ENCODE measurements around the gene LRP1-AS. TPM values are rescaled to one million over a fixed set of nuclear protein-coding genes. Genes with fewer than 3 reads are reported as not detected.

LRP1-AS gene
- total and polyA plus RNA-seq, 10 of the 15 experiments (the other 5 are each of a cell fraction or from before 2014, with no cell fraction given): not detected

GRCh38 chr12:57160040-57160439, 12.6 kb upstream of the LRP1-AS start:
- H3K36me3 ChIP-seq (ENCODE audit: control insufficient read depth in 2 of 2, insufficient read depth in 2 of 2, low read length in 1 of 2): no peaks in the 10 kb centered on the region
- DNase-seq (ENCODE audit: low read depth, low spot score) (no peak), FAIRE-seq (no peak), ATAC-seq (no peak)
- intact Hi-C loops (cut with micrococcal nuclease; ENCODE audit: unreplicated experiment) (no loop called here), in situ Hi-C loops (cut with MboI) (no loop called here)
- H3K27me3 ChIP-seq (replicated peaks in 1 of 2; ENCODE audit: control insufficient read depth in 2 of 2, insufficient read depth in 2 of 2, low read length in 1 of 2): no peaks in the 10 kb centered on the region
- ChIA-PET SMC1A (ENCODE audit: uncharacterized antibody, unreplicated experiment) (no interaction called here), CTCF (no interaction called here), POLR2A (no interaction called here), RAD21 (ENCODE audit: unreplicated experiment) (no interaction called here)
- H2AFZ ChIP-seq (ENCODE audit: control insufficient read depth, low read depth, low read length): no peak overlapping the region
- H3K9me3 ChIP-seq (replicated peaks; ENCODE audit: control insufficient read depth, insufficient read depth, low read length): no peaks in the 10 kb centered on the region
- 24% methylated on average over 4 of the region's 4 CpGs for WGBS (ENCODE audit: insufficient coverage, insufficient replicate concordance, low lambda C conversion rate, missing lambda C conversion rate)
- no TSS peak for BruUV-seq (replicated peaks)
- no peaks in the 10 kb centered on the region for H4K20me1 ChIP-seq (ENCODE audit: control insufficient read depth, insufficient read depth)
- no peak overlapping the region for H3K4me2 ChIP-seq (ENCODE audit: control insufficient read depth, insufficient read depth)
- no peak overlapping the region for H3K4me3 ChIP-seq
- H3K79me2 ChIP-seq (ENCODE audit: control insufficient read depth, insufficient read depth, low read length): no peaks in the 10 kb centered on the region
- no peak overlapping the region for H3K27ac ChIP-seq (ENCODE audit: control insufficient read depth, insufficient read depth)
- H3K9ac ChIP-seq (ENCODE audit: control insufficient read depth, insufficient read depth, low read length): no peak overlapping the region
- H3K4me1 ChIP-seq (ENCODE audit: control insufficient read depth, insufficient read depth, low read length): no peaks in the 10 kb centered on the region
- TF ChIP-seq SUZ12 (IDR thresholded peaks at IDR 0.05; ENCODE audit: unreplicated experiment): no peak
- no peak for TF ChIP-seq CUX1 (IDR thresholded peaks at IDR 0.05; ENCODE audit: insufficient replicate concordance, low read depth, low read length)
- no peak for TF ChIP-seq ATF2 (IDR thresholded peaks at IDR 0.05; ENCODE audit: low read length)
- TF ChIP-seq MTA2 (IDR thresholded peaks at IDR 0.05; ENCODE audit: low read depth): no peak
- no peak for TF ChIP-seq BCL3 (IDR thresholded peaks at IDR 0.05; ENCODE audit: borderline replicate concordance, insufficient read depth, low read depth, low read length, poor library complexity, severe bottlenecking)
- TF ChIP-seq CBX5 (IDR thresholded peaks at IDR 0.05; ENCODE audit: low read depth): no peak
- no peak for TF ChIP-seq SREBF1 (IDR thresholded peaks at IDR 0.05; ENCODE audit: low read length)
- TF ChIP-seq CEBPB (IDR thresholded peaks at IDR 0.05; ENCODE audit: borderline replicate concordance in 1 of 2, low read depth in 2 of 2, low read length in 2 of 2): no peak
- no peak for TF ChIP-seq RAD51 (IDR thresholded peaks at IDR 0.05)
- no peak for TF ChIP-seq EP300 (IDR thresholded peaks at IDR 0.05; ENCODE audit: borderline replicate concordance in 1 of 2, control insufficient read depth in 1 of 2, low read depth in 2 of 2, low read length in 2 of 2)
- no peak for TF ChIP-seq FOXM1 (IDR thresholded peaks at IDR 0.05; ENCODE audit: low read depth, low read length)
- no peak for TF ChIP-seq NFYB (IDR thresholded peaks at IDR 0.05; ENCODE audit: insufficient read depth, low read depth, low read length)
- no peak for TF ChIP-seq FOS (IDR thresholded peaks at IDR 0.05; ENCODE audit: borderline replicate concordance, extremely low read depth, insufficient read length)
- no peak for TF ChIP-seq PML (IDR thresholded peaks at IDR 0.05; ENCODE audit: low read length)
- TF ChIP-seq PKNOX1 (IDR thresholded peaks at IDR 0.05): no peak

Data from GM12878 (cell line).